ENCODE data around the gene EPHB2. TPM values are rescaled to one million over a fixed set of nuclear protein-coding genes. Genes with fewer than 3 reads are reported as not detected.

EPHB2 gene
- total RNA-seq, 4 donors from 2014 or later = 7.2 to 12.6 (median 9.1) TPM

- 93 to 95% methylated on average over 6 of the region's 6 CpGs for WGBS, 2 donors
- DNase-seq (ENCODE audit: low spot score in 2 of 2) = no peak
- peaks cover 0 to 13% (median 0%) of the 10 kb centered on the region in 4 donors for H3K4me1 ChIP-seq
- no peak overlapping the region for H3K27ac ChIP-seq
- H3K36me3 ChIP-seq = no peaks in the 10 kb centered on the region
- H3K9me3 ChIP-seq = no peaks in the 10 kb centered on the region
- H3K4me3 ChIP-seq = no peak overlapping the region
- TF ChIP-seq EP300 (IDR thresholded peaks at IDR 0.05) (no peak), CTCF (IDR thresholded peaks at IDR 0.05) (no peak), POLR2A (IDR thresholded peaks at IDR 0.05) (no peak)
- no peaks in the 10 kb centered on the region for H3K27me3 ChIP-seq
Measured at GRCh38 chr1:22852144-22852655, 141.6 kb downstream of the EPHB2 start.

GRCh38 chr1:22853651-22854185 is 143.1 kb downstream of the EPHB2 start:
- H3K36me3 ChIP-seq = no peaks in the 10 kb centered on the region
- H3K27me3 ChIP-seq = no peaks in the 10 kb centered on the region
- DNase-seq (ENCODE audit: low spot score in 2 of 2) = no peak
- H3K27ac ChIP-seq = no peak overlapping the region
- WGBS, 2 donors = 78 to 80% methylated on average over 8 to 9 of the region's 9 CpGs
- TF ChIP-seq CTCF (IDR thresholded peaks at IDR 0.05) (no peak), POLR2A (IDR thresholded peaks at IDR 0.05) (no peak), EP300 (IDR thresholded peaks at IDR 0.05) (no peak)
- H3K4me1 ChIP-seq = peaks cover 0 to 13% (median 0%) of the 10 kb centered on the region in 4 donors
- H3K4me3 ChIP-seq = no peak overlapping the region
- no peaks in the 10 kb centered on the region for H3K9me3 ChIP-seq

GRCh38 chr1:22854688-22855565 is 144.3 kb downstream of the EPHB2 start:
- Histone ChIP-seq H3K36me3 (no peaks in the 10 kb centered on the region), H3K4me3 (no peak overlapping the region), H3K27me3 (no peaks in the 10 kb centered on the region), H3K4me1 (peaks cover 0 to 13% (median 0%) of the 10 kb centered on the region in 4 donors), H3K9me3 (no peaks in the 10 kb centered on the region), H3K27ac (no peak overlapping the region)
- TF ChIP-seq EP300 (IDR thresholded peaks at IDR 0.05) (no peak), POLR2A (IDR thresholded peaks at IDR 0.05) (no peak), CTCF (IDR thresholded peaks at IDR 0.05) (no peak)
- 70 to 76% methylated on average over 5 to 6 of the region's 6 CpGs for WGBS, 2 donors
- no peak for DNase-seq (ENCODE audit: low spot score in 2 of 2)

GRCh38 chr1:22855668-22856606 is 145.3 kb downstream of the EPHB2 start:
- no peak for DNase-seq (ENCODE audit: low spot score in 2 of 2)
- H3K9me3 ChIP-seq = no peaks in the 10 kb centered on the region
- H3K27ac ChIP-seq = no peak overlapping the region
- H3K27me3 ChIP-seq = no peaks in the 10 kb centered on the region
- no peaks in the 10 kb centered on the region for H3K36me3 ChIP-seq
- H3K4me3 ChIP-seq = no peak overlapping the region
- TF ChIP-seq EP300 (IDR thresholded peaks at IDR 0.05) (no peak), POLR2A (IDR thresholded peaks at IDR 0.05) (no peak), CTCF (IDR thresholded peaks at IDR 0.05) (no peak)
- 80 to 87% methylated on average over 15 of the region's 15 CpGs for WGBS, 2 donors
- peaks cover 0 to 4% (median 0%) of the 10 kb centered on the region in 4 donors for H3K4me1 ChIP-seq
